OCI-LY1 (cell line): ENCODE data around the gene SEL1L3.

Source experiments
- H2AFZ ChIP-seq: fragments of 200-600 bp; sonication (generic), shearing (Covaris generic); 2 replicates; pipeline ENCODE4 v1.6.0; 2014; ENCODE audit warnings: antibody characterized with exemption, mild to moderate bottlenecking, low read length
- H3F3A ChIP-seq: fragments of 200-600 bp; sonication (generic), shearing (Covaris generic); 2 replicates; pipeline ENCODE4 v1.6.0; 2014; ENCODE audit warnings: mild to moderate bottlenecking, antibody characterized with exemption, low read length, moderate library complexity; ENCODE audit not compliant: insufficient read depth
- H3K27ac ChIP-seq: fragments of 200-600 bp; sonication (generic); 2 replicates; pipeline ENCODE4 v1.5.1; 2014; ENCODE audit warnings: low read length, mixed run types, mild to moderate bottlenecking, low read depth; ENCODE audit not compliant: poor library complexity, severe bottlenecking
- H3K27me3 ChIP-seq: fragments of 200-600 bp; sonication (generic); 2 replicates; pipeline ENCODE4 v1.6.0; 2014; ENCODE audit warnings: antibody characterized with exemption, mild to moderate bottlenecking, low read length, moderate library complexity; ENCODE audit not compliant: insufficient read depth
- H3K36me3 ChIP-seq: fragments of 200-600 bp; sonication (generic); 2 replicates; pipeline ENCODE4 v1.6.1; 2014; ENCODE audit warnings: mild to moderate bottlenecking, antibody characterized with exemption, low read length, moderate library complexity, mixed read lengths; ENCODE audit not compliant: insufficient read depth
- H3K4me1 ChIP-seq: fragments of 200-600 bp; sonication (generic); 2 replicates; pipeline ENCODE4 v1.5.1; 2014; ENCODE audit warnings: mild to moderate bottlenecking, low read length, moderate library complexity; ENCODE audit not compliant: insufficient read depth, severe bottlenecking
- H3K4me2 ChIP-seq: fragments of 200-600 bp; sonication (generic), shearing (Covaris generic); 2 replicates; pipeline ENCODE4 v1.6.1; 2014; ENCODE audit warnings: low read length
- H3K4me3 ChIP-seq: fragments of 200-600 bp; sonication (generic); 2 replicates; pipeline ENCODE4 v1.5.1; 2014; ENCODE audit warnings: low read length, low read depth, mild to moderate bottlenecking, mixed read lengths; ENCODE audit not compliant: poor library complexity, severe bottlenecking
- H3K79me2 ChIP-seq: fragments of 200-600 bp; shearing (Covaris generic); 2 replicates; pipeline ENCODE4 v1.6.1; 2016; ENCODE audit warnings: mixed run types, low read length, mixed read lengths; ENCODE audit not compliant: insufficient read depth
- H3K9ac ChIP-seq: fragments of 200-600 bp; sonication (generic), shearing (Covaris generic); 2 replicates; pipeline ENCODE4 v1.6.1; 2014; ENCODE audit warnings: mild to moderate bottlenecking, low read length, mixed read lengths
- H3K9me2 ChIP-seq: fragments of 200-600 bp; sonication (generic), shearing (Covaris generic); 2 replicates; pipeline ENCODE4 v1.6.1; 2014; ENCODE audit warnings: low read depth, mild to moderate bottlenecking, low read length, mixed read lengths
- H3K9me3 ChIP-seq: fragments of 200-600 bp; shearing (Covaris generic); 2 replicates; pipeline ENCODE4 v1.6.1; 2014; ENCODE audit warnings: low read length, mixed read lengths
- H4K20me1 ChIP-seq: fragments of 200-600 bp; sonication (generic), shearing (Covaris generic); 2 replicates; pipeline ENCODE4 v1.6.0; 2016; ENCODE audit warnings: mild to moderate bottlenecking, low read length; ENCODE audit not compliant: insufficient read depth
- EZH2 ChIP-seq: fragments of 200-600 bp; sonication (generic), shearing (Covaris generic); IDR thresholded peaks from 2 replicates; pipeline ENCODE4 v1.8.0; 2017; ENCODE audit warnings: borderline replicate concordance, mixed run types, mild to moderate bottlenecking, antibody characterized with exemption, low read length, moderate library complexity, mixed read lengths
- TF ChIP-seq, protein P1 (sequence below): fragments of 200-600 bp; sonication (generic), shearing (Covaris generic); IDR thresholded peaks from 2 replicates; pipeline ENCODE4 v1.5.1; 2017; ENCODE audit warnings: mild to moderate bottlenecking, antibody characterized with exemption, low read length, moderate library complexity, mixed read lengths

Gene SEL1L3

DNA sequence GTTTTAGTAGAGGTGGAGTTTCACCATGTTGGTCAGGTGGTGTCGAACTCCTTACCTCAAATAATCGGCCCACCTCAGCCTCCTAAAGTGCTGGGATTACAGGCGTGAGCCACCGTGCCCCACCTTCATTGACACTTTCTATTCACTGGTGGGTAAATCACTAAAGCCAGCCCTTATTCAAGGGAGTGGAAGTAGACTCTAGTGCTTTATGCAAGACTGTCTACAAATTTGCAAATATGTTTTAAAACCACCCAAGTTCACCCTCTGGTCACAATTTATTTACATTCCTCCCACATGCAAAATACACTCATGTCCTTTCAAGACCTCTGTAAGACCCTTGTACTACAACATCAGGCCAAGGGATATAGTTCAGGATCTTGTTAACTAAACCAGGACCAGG is 162.1 kb downstream of the SEL1L3 start:
- H3K4me2 ChIP-seq = no peak overlapping the region
- no peaks in the 10 kb centered on the region for H3K27me3 ChIP-seq
- no peaks in the 10 kb centered on the region for H3K9me3 ChIP-seq
- no peaks in the 10 kb centered on the region for H3F3A ChIP-seq
- no peak overlapping the region for H3K27ac ChIP-seq
- H3K9ac ChIP-seq = no peak overlapping the region
- H4K20me1 ChIP-seq = no peaks in the 10 kb centered on the region
- H3K79me2 ChIP-seq = no peaks in the 10 kb centered on the region
- no peaks in the 10 kb centered on the region for H3K36me3 ChIP-seq
- no peak overlapping the region for H2AFZ ChIP-seq
- no peaks in the 10 kb centered on the region for H3K9me2 ChIP-seq
- no peak for TF ChIP-seq EZH2
- TF ChIP-seq, protein P1, sequence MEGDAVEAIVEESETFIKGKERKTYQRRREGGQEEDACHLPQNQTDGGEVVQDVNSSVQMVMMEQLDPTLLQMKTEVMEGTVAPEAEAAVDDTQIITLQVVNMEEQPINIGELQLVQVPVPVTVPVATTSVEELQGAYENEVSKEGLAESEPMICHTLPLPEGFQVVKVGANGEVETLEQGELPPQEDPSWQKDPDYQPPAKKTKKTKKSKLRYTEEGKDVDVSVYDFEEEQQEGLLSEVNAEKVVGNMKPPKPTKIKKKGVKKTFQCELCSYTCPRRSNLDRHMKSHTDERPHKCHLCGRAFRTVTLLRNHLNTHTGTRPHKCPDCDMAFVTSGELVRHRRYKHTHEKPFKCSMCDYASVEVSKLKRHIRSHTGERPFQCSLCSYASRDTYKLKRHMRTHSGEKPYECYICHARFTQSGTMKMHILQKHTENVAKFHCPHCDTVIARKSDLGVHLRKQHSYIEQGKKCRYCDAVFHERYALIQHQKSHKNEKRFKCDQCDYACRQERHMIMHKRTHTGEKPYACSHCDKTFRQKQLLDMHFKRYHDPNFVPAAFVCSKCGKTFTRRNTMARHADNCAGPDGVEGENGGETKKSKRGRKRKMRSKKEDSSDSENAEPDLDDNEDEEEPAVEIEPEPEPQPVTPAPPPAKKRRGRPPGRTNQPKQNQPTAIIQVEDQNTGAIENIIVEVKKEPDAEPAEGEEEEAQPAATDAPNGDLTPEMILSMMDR = no peak
- no peaks in the 10 kb centered on the region for H3K4me1 ChIP-seq
- no peak overlapping the region for H3K4me3 ChIP-seq

DNA sequence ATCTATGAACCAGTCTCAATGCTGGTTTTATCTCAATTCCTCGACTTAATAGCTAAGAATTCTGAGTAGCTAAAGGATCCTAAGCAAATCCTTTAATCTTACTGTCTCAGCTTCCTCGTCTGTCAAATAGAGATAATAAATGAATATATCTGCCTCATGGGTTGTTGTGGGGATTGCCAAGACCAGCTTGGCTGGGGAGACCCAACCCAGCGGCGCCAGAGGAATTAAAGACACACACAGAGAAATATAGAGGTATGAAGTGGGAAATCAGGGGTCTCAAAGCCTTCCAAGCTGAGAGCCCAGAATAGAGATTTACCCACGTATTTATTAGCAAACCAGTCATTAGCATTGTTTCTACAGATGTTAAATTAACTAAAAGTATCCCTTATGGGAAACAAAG is 165.3 kb downstream of the SEL1L3 start:
- H3K27me3 ChIP-seq = no peaks in the 10 kb centered on the region
- H3K79me2 ChIP-seq = no peaks in the 10 kb centered on the region
- no peaks in the 10 kb centered on the region for H3K4me1 ChIP-seq
- no peaks in the 10 kb centered on the region for H3F3A ChIP-seq
- H3K36me3 ChIP-seq = no peaks in the 10 kb centered on the region
- no peaks in the 10 kb centered on the region for H4K20me1 ChIP-seq
- H3K9ac ChIP-seq = no peak overlapping the region
- H3K9me3 ChIP-seq = no peaks in the 10 kb centered on the region
- no peak overlapping the region for H3K4me3 ChIP-seq
- TF ChIP-seq EZH2 = no peak
- TF ChIP-seq, protein P1 = no peak
- H3K4me2 ChIP-seq = no peak overlapping the region
- no peaks in the 10 kb centered on the region for H3K9me2 ChIP-seq
- no peak overlapping the region for H3K27ac ChIP-seq
- no peak overlapping the region for H2AFZ ChIP-seq
